WTC11 (cell line): ENCODE data around the gene RASEF.

Experiments
- FOXJ3 ChIP-seq: sonication (generic); formaldehyde crosslinking; IDR thresholded peaks from 2 replicates; pipeline ENCODE4 v1.9.0; 2021; ENCODE audit warnings: missing genetic modification reagents, mild to moderate bottlenecking, borderline replicate concordance
- TF ChIP-seq, protein P1 (sequence below): sonication (generic); formaldehyde crosslinking; IDR thresholded peaks from 2 replicates; pipeline ENCODE4 v1.8.1; 2022; ENCODE audit warnings: low read depth, missing genetic modification reagents, borderline replicate concordance

DNA sequence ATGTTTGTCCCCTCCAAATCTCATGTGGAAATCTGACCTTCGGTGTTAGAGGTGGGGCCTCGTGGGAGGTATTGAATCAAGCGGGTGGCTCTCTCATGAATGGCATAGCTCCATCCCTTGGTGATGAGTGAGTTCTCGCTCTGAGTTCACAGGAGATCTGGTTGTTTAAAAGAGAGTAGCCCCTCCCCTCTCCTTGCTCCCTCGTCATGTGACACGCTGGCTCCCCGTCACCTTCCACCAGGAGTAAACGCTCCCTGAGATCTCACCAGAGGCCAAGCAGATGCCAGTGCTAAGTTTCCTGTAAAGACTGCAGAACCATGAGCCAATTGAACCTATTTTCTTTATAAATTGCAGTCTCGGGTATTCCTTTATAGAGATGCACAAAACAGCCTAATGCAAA, 74.5 kb downstream of the RASEF start:
- TF ChIP-seq, protein P1, sequence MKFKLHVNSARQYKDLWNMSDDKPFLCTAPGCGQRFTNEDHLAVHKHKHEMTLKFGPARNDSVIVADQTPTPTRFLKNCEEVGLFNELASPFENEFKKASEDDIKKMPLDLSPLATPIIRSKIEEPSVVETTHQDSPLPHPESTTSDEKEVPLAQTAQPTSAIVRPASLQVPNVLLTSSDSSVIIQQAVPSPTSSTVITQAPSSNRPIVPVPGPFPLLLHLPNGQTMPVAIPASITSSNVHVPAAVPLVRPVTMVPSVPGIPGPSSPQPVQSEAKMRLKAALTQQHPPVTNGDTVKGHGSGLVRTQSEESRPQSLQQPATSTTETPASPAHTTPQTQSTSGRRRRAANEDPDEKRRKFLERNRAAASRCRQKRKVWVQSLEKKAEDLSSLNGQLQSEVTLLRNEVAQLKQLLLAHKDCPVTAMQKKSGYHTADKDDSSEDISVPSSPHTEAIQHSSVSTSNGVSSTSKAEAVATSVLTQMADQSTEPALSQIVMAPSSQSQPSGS (CRISPR knock-in tag), result no peak
- no peak for TF ChIP-seq FOXJ3 (CRISPR knock-in tag)
